GM10266 (cell line): ENCODE measurements around the gene PEX6.

Experiments used
- DNase-seq: peaks from one replicate; pipeline ENCODE4 v3.0.0; 2012; ENCODE audit errors: extremely low spot score
- TF ChIP-seq, protein P1 (sequence below): IDR thresholded peaks from 2 replicates; pipeline ENCODE4 v1.5.1; 2012; ENCODE audit warnings: mild to moderate bottlenecking, low read depth; ENCODE audit not compliant: control insufficient read depth, insufficient read depth; ENCODE audit errors: missing control alignments

PEX6 gene

DNA sequence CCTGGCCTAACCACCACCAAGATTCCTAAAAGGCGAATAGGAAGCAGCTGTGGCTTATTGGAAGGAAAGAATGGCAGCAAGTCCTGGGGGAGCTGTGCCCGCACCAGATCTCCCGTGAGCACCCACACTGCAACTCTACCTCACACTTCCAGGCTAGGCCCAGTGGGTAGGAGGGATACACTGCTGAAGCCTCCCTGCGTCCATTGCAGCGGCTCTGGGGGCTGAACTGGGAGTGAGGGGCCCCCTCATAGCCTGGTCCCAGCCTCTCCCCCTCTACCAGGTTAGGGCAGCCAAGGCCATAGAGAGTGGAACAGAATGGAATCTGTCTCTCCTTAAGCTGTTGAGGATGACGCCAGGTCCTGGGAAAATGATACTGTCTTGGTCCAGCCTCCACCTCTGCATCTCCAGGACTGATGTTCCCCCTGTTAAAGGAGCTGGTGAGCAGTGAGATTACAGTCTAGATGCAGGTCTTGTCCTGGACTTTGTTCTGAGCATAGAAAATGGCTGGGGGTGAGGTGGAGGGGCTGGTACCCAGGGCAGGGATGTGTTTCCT, 38.4 kb downstream of the PEX6 start:
- no peak for DNase-seq
- TF ChIP-seq, protein P1, sequence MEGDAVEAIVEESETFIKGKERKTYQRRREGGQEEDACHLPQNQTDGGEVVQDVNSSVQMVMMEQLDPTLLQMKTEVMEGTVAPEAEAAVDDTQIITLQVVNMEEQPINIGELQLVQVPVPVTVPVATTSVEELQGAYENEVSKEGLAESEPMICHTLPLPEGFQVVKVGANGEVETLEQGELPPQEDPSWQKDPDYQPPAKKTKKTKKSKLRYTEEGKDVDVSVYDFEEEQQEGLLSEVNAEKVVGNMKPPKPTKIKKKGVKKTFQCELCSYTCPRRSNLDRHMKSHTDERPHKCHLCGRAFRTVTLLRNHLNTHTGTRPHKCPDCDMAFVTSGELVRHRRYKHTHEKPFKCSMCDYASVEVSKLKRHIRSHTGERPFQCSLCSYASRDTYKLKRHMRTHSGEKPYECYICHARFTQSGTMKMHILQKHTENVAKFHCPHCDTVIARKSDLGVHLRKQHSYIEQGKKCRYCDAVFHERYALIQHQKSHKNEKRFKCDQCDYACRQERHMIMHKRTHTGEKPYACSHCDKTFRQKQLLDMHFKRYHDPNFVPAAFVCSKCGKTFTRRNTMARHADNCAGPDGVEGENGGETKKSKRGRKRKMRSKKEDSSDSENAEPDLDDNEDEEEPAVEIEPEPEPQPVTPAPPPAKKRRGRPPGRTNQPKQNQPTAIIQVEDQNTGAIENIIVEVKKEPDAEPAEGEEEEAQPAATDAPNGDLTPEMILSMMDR, result no peak

DNA sequence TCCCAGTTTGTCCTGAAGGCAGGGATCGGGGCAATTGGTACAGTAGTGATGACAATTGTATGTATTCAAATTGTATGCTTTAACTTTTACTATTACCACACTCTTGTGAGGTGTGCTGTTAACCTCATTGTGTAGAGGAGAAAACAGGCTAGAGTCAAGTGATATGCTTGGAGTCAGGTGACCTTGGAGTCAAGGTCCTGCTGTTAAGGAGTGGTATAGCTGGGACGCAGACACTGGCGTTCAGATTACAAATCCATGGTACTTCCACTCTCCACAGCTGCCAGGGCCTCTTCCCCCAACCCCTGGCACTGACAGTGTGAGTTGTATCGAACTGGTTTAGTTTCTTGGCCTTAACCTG, 39.2 kb downstream of the PEX6 start:
- TF ChIP-seq, protein P1, result no peak
- no peak for DNase-seq

DNA sequence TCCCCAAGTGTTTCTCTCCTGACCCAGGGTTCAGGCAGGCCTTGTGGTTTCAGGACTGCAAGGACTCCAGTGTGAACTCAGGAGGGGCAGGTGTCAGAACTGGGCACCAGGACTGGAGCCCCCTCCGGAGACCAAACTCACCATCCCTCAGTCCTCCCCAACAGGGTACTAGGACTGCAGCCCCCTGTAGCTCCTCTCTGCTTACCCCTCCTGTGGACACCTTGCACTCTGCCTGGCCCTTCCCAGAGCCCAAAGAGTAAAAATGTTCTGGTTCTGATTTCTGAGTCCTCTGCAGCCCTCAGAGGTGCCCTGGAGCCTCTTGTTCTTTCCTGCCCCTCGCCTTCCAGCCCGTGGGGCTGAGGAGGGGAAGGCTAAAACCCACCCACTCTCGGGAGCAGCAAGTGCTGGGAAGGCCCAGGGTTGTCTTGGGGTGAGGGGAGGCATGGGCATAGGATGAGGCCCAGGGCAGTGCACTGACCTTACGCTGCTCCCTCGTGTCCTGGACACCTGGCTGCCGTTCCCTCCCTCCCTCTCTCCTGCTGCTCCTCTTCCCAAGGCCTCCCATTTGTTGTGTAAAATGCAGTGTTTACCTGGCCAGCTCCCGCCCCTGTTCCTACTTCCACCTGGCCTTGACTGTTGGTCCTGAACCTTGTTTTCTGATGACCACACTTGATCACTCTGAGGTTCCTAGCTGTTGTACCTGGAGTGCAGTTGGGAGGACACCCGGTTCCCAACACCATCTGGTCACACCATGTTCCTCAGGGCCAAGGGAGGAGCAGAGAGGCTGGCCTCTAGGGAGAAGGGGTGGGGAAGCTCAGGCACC, 39.8 kb downstream of the PEX6 start:
- TF ChIP-seq, protein P1, result no peak
- no peak for DNase-seq

DNA sequence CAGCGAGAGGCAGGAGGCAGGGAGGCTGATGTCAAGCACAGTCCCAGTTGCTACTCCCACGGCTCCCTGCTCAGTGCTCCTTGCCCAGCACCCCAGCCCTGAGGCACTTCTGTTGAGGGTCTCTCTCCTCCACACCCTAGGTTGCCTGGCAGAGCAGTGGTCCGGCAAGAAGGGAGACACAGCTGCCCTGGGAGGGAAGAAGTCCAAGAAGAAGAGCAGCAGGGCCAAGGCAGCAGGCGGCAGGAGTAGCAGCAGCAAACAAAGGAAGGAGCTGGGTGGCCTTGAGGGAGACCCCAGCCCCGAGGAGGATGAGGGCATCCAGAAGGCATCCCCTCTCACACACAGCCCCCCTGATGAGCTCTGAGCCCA, 40.6 kb downstream of the PEX6 start:
- TF ChIP-seq, protein P1, result no peak
- DNase-seq, result no peak

DNA sequence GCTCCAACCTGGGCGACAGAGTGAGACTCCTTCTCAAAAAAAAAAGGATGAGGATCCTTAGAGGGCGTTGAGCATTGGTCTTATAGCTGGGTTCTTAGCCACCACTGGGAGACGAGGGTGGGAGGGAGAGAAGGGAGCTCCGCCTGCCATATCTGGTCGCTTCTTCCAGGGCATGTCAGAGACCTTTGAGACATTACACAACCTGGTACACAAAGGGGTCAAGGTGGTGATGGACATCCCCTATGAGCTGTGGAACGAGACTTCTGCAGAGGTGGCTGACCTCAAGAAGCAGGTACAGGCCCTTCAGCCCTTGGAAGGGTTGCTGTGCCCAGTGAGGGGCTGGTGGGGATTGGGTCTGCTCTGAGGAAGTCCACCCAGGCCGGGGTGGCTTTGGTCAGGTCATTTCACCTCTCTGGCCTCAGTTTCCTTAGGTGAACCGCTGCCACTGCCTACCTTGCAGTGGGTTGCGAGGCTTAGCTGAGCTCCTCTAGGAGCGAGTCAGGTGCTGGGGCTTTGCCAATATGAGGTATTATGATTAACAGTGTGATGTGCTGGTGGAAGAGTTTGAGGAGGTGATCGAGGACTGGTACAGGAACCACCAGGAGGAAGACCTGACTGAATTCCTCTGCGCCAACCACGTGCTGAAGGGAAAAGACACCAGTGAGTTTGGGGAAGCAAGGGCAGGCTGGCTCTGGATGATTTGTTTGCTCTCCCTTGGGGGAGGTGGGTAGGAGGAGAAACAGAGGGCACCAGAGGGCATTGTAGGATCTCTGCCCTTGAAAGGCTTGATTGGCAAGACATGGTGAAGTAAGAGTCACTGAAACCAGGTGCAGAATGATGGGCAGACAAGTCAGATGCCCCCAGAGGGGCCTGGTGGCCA, 41.2 kb downstream of the PEX6 start:
- no peak for DNase-seq
- TF ChIP-seq, protein P1, result no peak

DNA sequence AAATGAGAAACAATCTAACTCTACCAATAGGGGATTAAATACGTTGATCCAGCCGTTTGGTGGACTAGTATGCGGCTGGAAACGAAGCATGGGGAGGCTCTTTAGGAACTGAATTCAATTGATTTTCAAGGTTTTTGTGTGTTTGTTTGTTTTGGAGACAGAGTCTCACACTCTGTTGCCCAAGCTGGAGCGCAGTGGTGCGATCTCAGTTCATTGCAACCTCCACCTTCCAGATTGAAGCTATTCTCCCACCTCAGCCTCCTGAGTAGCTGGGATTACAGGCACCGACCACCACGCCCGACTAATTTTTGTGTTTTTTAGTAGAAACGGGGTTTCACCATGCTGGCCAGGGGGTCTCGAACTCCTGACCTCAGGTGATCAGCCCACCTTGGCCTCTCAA, 42.6 kb downstream of the PEX6 start:
- TF ChIP-seq, protein P1, result no peak
- no peak for DNase-seq
